A673 (cell line): ENCODE data around the gene ZNF92. TPM values are rescaled to one million over a fixed set of nuclear protein-coding genes. Genes with fewer than 3 reads are reported as not detected.
"Not testable (repeated sequence)": the region's sequence is repeated elsewhere in the genome, so short reads cannot be mapped to it uniquely, and the experiment has no call there.

Source experiments
- BruUV-seq: library from RNA; stranded (reverse); fragments of 400-500 nt; replicated peaks from 2 replicates; lab custom pipeline; 2021; lab: Mats Ljungman, UMichigan
- CTCF ChIA-PET: fragments of 300-600 bp; sonication (Branson Sonifier 250); formaldehyde crosslinking; loops from one replicate; lab custom pipeline; 2022; ENCODE audit warnings: antibody characterized with exemption; lab: Charles Lee
- POLR2A ChIA-PET: fragments of 300-600 bp; sonication (Branson Sonifier 250); formaldehyde crosslinking; loops from one replicate; lab custom pipeline; 2022; ENCODE audit warnings: antibody characterized with exemption; ENCODE audit not compliant: low non-redundant PET; lab: Charles Lee
- DNase-seq: peaks from one replicate; pipeline ENCODE4 v3.0.0-alpha.2; 2015; ENCODE audit warnings: low spot score
- H3K27ac ChIP-seq: fragments of 200-600 bp; sonication (generic); 2 replicates; pipeline ENCODE4 v1.5.1; 2016; ENCODE audit warnings: mixed run types, low read depth, mild to moderate bottlenecking, mixed read lengths, antibody characterized with exemption, low read length; ENCODE audit not compliant: poor library complexity, severe bottlenecking
- H3K27me3 ChIP-seq: fragments of 200-600 bp; sonication (generic); replicated peaks from 2 replicates; pipeline ENCODE4 v1.6.1; 2017; ENCODE audit warnings: mixed run types, low read depth, mild to moderate bottlenecking, mixed read lengths, antibody characterized with exemption, low read length; ENCODE audit not compliant: insufficient read depth, poor library complexity
- H3K36me3 ChIP-seq: fragments of 200-600 bp; sonication (generic); 2 replicates; pipeline ENCODE4 v1.6.1; 2016; ENCODE audit warnings: mixed run types, mild to moderate bottlenecking, mixed read lengths, antibody characterized with exemption, low read length; ENCODE audit not compliant: insufficient read depth, poor library complexity, severe bottlenecking
- H3K4me1 ChIP-seq: fragments of 200-600 bp; sonication (generic); 2 replicates; pipeline ENCODE4 v1.6.1; 2017; ENCODE audit warnings: mixed run types, mild to moderate bottlenecking, mixed read lengths, antibody characterized with exemption, low read length; ENCODE audit not compliant: insufficient read depth, poor library complexity, severe bottlenecking
- H3K4me3 ChIP-seq: fragments of 200-600 bp; sonication (generic); 2 replicates; pipeline ENCODE4 v1.5.1; 2016; ENCODE audit warnings: low read depth, mixed run types, mild to moderate bottlenecking, mixed read lengths, low read length; ENCODE audit not compliant: poor library complexity, severe bottlenecking
- H3K9me3 ChIP-seq: fragments of 200-600 bp; sonication (generic); 2 replicates; pipeline ENCODE4 v1.6.1; 2016; ENCODE audit warnings: mixed run types, low read depth, mild to moderate bottlenecking, mixed read lengths, antibody characterized with exemption, low read length; ENCODE audit not compliant: poor library complexity, severe bottlenecking
- EZH2 ChIP-seq: fragments of 200-600 bp; sonication (generic); IDR thresholded peaks from 2 replicates; pipeline ENCODE4 v1.6.1; 2017; ENCODE audit warnings: borderline replicate concordance, low read depth, mild to moderate bottlenecking, mixed read lengths, antibody characterized with exemption, low read length; ENCODE audit not compliant: poor library complexity, severe bottlenecking
- intact Hi-C: fragments of 100-400 bp; cut with micrococcal nuclease; formaldehyde crosslinking; loops from one replicate; pipeline ENCODE4 v1.10.0; 2022; ENCODE audit not compliant: unreplicated experiment
- total RNA-seq: library from RNA; stranded (reverse); gene quantifications from 2 replicates; pipeline ENCODE4 v1.2.3, GENCODE V29; 2021
- TF ChIP-seq, protein P1 (sequence below): fragments of 300-800, 200-600 bp; sonication (generic); conservative IDR thresholded peaks from 2 replicates; pipeline ENCODE4 v1.5.1; 2017; ENCODE audit warnings: low read depth, mild to moderate bottlenecking, antibody characterized with exemption, low read length, moderate library complexity, mixed read lengths

Gene ZNF92
- total RNA-seq, 1 experiment from 2014 or later, result 24.3 TPM

GRCh38 chr7:65339257-65339656 lies 34.4 kb upstream of the ZNF92 start:
- POLR2A ChIA-PET, result no interaction called here
- BruUV-seq, result no TSS peak
- Histone ChIP-seq H3K9me3 (no peaks in the 10 kb centered on the region), H3K4me3 (no peak overlapping the region), H3K36me3 (no peaks in the 10 kb centered on the region), H3K4me1 (no peaks in the 10 kb centered on the region), H3K27me3 (no peaks in the 10 kb centered on the region), H3K27ac (no peak overlapping the region)
- intact Hi-C loops, result no loop called here
- DNase-seq, result no peak
- TF ChIP-seq, protein P1, sequence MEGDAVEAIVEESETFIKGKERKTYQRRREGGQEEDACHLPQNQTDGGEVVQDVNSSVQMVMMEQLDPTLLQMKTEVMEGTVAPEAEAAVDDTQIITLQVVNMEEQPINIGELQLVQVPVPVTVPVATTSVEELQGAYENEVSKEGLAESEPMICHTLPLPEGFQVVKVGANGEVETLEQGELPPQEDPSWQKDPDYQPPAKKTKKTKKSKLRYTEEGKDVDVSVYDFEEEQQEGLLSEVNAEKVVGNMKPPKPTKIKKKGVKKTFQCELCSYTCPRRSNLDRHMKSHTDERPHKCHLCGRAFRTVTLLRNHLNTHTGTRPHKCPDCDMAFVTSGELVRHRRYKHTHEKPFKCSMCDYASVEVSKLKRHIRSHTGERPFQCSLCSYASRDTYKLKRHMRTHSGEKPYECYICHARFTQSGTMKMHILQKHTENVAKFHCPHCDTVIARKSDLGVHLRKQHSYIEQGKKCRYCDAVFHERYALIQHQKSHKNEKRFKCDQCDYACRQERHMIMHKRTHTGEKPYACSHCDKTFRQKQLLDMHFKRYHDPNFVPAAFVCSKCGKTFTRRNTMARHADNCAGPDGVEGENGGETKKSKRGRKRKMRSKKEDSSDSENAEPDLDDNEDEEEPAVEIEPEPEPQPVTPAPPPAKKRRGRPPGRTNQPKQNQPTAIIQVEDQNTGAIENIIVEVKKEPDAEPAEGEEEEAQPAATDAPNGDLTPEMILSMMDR, result no peak
- no peak for TF ChIP-seq EZH2
- CTCF ChIA-PET, result no interaction called here

- intact Hi-C loops, result no loop called here
- Histone ChIP-seq H3K36me3 (no peaks in the 10 kb centered on the region), H3K9me3 (no peaks in the 10 kb centered on the region), H3K27ac (no peak overlapping the region), H3K27me3 (no peaks in the 10 kb centered on the region), H3K4me1 (no peaks in the 10 kb centered on the region), H3K4me3 (no peak overlapping the region)
- CTCF ChIA-PET, result no interaction called here
- no peak for DNase-seq
- POLR2A ChIA-PET, result interaction anchor here (0.5 kb wide), 1 partner anchor 48 kb away, joined by 3 read pairs; no protein-coding TSS in a partner anchor
- BruUV-seq, result no TSS peak
- TF ChIP-seq EZH2, result no peak
- TF ChIP-seq, protein P1, result no peak
These were observed 30.7 kb upstream of the ZNF92 start for GRCh38 chr7:65342723-65343629.

- H3K27ac ChIP-seq, intact Hi-C loops, H3K4me1 ChIP-seq, BruUV-seq, H3K9me3 ChIP-seq, POLR2A ChIA-PET, H3K36me3 ChIP-seq, CTCF ChIA-PET, H3K27me3 ChIP-seq, DNase-seq, H3K4me3 ChIP-seq: not testable (repeated sequence)
These were observed 29.1 kb upstream of the ZNF92 start for GRCh38 chr7:65344541-65344940.
